Measurements from ENCODE around the gene PCNX2. TPM values are rescaled to one million over a fixed set of nuclear protein-coding genes. Genes with fewer than 3 reads are reported as not detected.

PCNX2 gene
- total and polyA plus RNA-seq, 2 of the 8 experiments (the other 6 are each of a cell fraction or from before 2014, with no cell fraction given): 46.1 to 57.6 TPM

GRCh38 chr1:233080286-233080685 is 215.2 kb downstream of the PCNX2 start:
- no peak for FAIRE-seq
- Histone ChIP-seq H3K4me1 (replicated peaks in 1 of 4; ENCODE audit: control insufficient read depth in 3 of 4, insufficient read depth in 4 of 4, low read length in 3 of 4) (peaks cover 0 to 4% (median 0%) of the 10 kb centered on the region in 4 experiments; a peak in 2 of 7 replicates), H3K23me2 (ENCODE audit: low read depth, low read length) (no peaks in the 10 kb centered on the region), H4K8ac (ENCODE audit: extremely low read depth, insufficient read depth, low read length) (no peak overlapping the region), H2BK120ac (replicated peaks; ENCODE audit: low read depth, low read length) (no peak overlapping the region), H4K20me1 (replicated peaks in 1 of 2; ENCODE audit: control insufficient read depth in 1 of 2, insufficient read depth in 2 of 2, low read length in 2 of 2) (no peaks in the 10 kb centered on the region), H2BK15ac (ENCODE audit: low read length) (no peak overlapping the region), H3K14ac (ENCODE audit: insufficient read length) (no peak overlapping the region), H2BK12ac (ENCODE audit: low read depth, low read length) (no peak overlapping the region), H3K27me3 (replicated peaks in 1 of 4; ENCODE audit: control insufficient read depth in 3 of 4, extremely low read depth in 1 of 4, insufficient read depth in 3 of 4, low read length in 3 of 4) (no peaks in the 10 kb centered on the region), H3K4me2 (ENCODE audit: insufficient read depth in 1 of 2, low read depth in 2 of 2, low read length in 2 of 2) (no peak overlapping the region), H2AK5ac (ENCODE audit: low read depth, low read length) (no peak overlapping the region), H3K9ac (replicated peaks in 1 of 4; ENCODE audit: extremely low read depth in 1 of 4, low read depth in 3 of 4, low read length in 3 of 4) (no peak overlapping the region), H3K79me2 (ENCODE audit: control insufficient read depth in 1 of 2, insufficient read depth in 2 of 2, low read length in 2 of 2) (no peaks in the 10 kb centered on the region), H3K79me1 (ENCODE audit: low read depth, low read length) (no peaks in the 10 kb centered on the region), H4K91ac (replicated peaks; ENCODE audit: insufficient read length, low read length) (no peak overlapping the region), H3K9me3 (ENCODE audit: insufficient read depth in 2 of 2, low read depth in 1 of 2, low read length in 1 of 2) (no peaks in the 10 kb centered on the region), H2BK20ac (ENCODE audit: low read length) (no peak overlapping the region), H3K27ac (ENCODE audit: low read depth, low read length) (no peak overlapping the region), H2AFZ (ENCODE audit: low read length) (no peak overlapping the region), H3K36me3 (ENCODE audit: control insufficient read depth in 2 of 4, insufficient read depth in 4 of 4, low read length in 3 of 4) (peaks cover 0 to 2% (median 0%) of the 10 kb centered on the region in 4 experiments; a peak in 3 of 8 replicates), H3K23ac (ENCODE audit: insufficient read length) (no peak overlapping the region), H3K18ac (ENCODE audit: extremely low read depth, low read length) (no peak overlapping the region), H4K5ac (ENCODE audit: insufficient read length, low read depth, low read length) (no peak overlapping the region), H3K4me3 (ENCODE audit: extremely low read depth in 1 of 4, insufficient read depth in 2 of 4, low read depth in 3 of 4, low read length in 4 of 4) (no peak overlapping the region), H3K4ac (replicated peaks; ENCODE audit: insufficient read length, low read depth, low read length) (no peak overlapping the region), H3K56ac (replicated peaks; ENCODE audit: insufficient read length, low read depth, low read length) (no peak overlapping the region), H2BK5ac (ENCODE audit: low read depth, low read length) (no peak overlapping the region)
- ChIA-PET POLR2A (ENCODE audit: partially characterized antibody) (interaction anchor here (2.4 kb wide), 1 partner anchor 33 kb away, joined by 11 read pairs; no protein-coding TSS in a partner anchor), CTCF (ENCODE audit: partially characterized antibody) (interaction anchor here (0.6 to 0.7 kb wide), 2 partner anchors 10 to 55 kb away, joined by 3 read pairs; no protein-coding TSS in a partner anchor)
- DNase-seq (ENCODE audit: low read depth in 1 of 2, low spot score in 2 of 2): no peak
- WGBS, 2 experiments (ENCODE audit: extremely low coverage in 1 of 2, insufficient coverage in 1 of 2, insufficient read length in 1 of 2, insufficient replicate concordance in 2 of 2, low coverage in 1 of 2, low lambda C conversion rate in 2 of 2, missing lambda C conversion rate in 1 of 2): 90% methylated on average over 3 of the region's 3 CpGs; no CpG with 5 or more reads in 1 of the 2 experiments
- TF ChIP-seq TAF7 (optimal IDR thresholded peaks at IDR 0.05; ENCODE audit: borderline replicate concordance, low read depth, low read length) (no peak), POLR2A (IDR thresholded peaks at IDR 0.05; ENCODE audit: control extremely low read depth in 1 of 2, low read depth in 2 of 2, low read length in 2 of 2) (no peak), ATF3 (IDR thresholded peaks at IDR 0.05; ENCODE audit: insufficient read depth, low read depth, low read length) (no peak), RBBP5 (IDR thresholded peaks at IDR 0.05; ENCODE audit: borderline replicate concordance, low read depth, low read length) (no peak), TCF12 (IDR thresholded peaks at IDR 0.05; ENCODE audit: low read depth, low read length) (no peak), EP300 (IDR thresholded peaks at IDR 0.05; ENCODE audit: borderline replicate concordance in 1 of 2, low read depth in 2 of 2, low read length in 2 of 2) (no peak), RFX5 (IDR thresholded peaks at IDR 0.05; ENCODE audit: borderline replicate concordance, low read depth, low read length) (no peak), SP4 (IDR thresholded peaks at IDR 0.05; ENCODE audit: low read length) (no peak), E2F6 (IDR thresholded peaks at IDR 0.05) (no peak), SP1 (IDR thresholded peaks at IDR 0.05; ENCODE audit: low read depth, low read length) (no peak), POU5F1 (IDR thresholded peaks at IDR 0.05; ENCODE audit: low read depth, low read length) (no peak)
